K562 (cell line): ENCODE results near the gene LGR6. TPM values are rescaled to one million over a fixed set of nuclear protein-coding genes. Genes with fewer than 3 reads are reported as not detected.

Source experiments
- ATAC-seq: fragments of 200-7000 bp; cut with Tn5 transposase; 3 replicates; pipeline ENCODE4 v1.9.1; 2020; ENCODE audit warnings: moderate library complexity
- BruUV-seq: library from RNA; stranded (reverse); fragments of 400-500 nt; replicated peaks from 2 replicates; lab custom pipeline; 2021; lab: Mats Ljungman, UMichigan
- CTCF ChIA-PET: fragments of 300-600 bp; formaldehyde crosslinking; extraction: SDS; loops from one replicate; lab custom pipeline; 2021; ENCODE audit warnings: low intra/inter-chr PET ratio; lab: Yijun Ruan, JAX
- POLR2A ChIA-PET: fragments of 300-600, 350-650 bp; sonication (Branson Sonifier 250); formaldehyde crosslinking; extraction: SDS; loops from one replicate; lab custom pipeline; 2021; ENCODE audit warnings: antibody characterized with exemption, inconsistent platforms; lab: Yijun Ruan, JAX
- DNase-seq, 4 experiments: peaks; one replicate each; pipeline versions ENCODE4 v3.0.0 to v3.0.0-alpha.2; 2011 to 2018; ENCODE audit warnings: low spot score in 3 of 4, mixed read lengths in 3 of 4; ENCODE audit errors: extremely low read depth in 1 of 4
- FAIRE-seq: peaks from 2 replicates; lab custom pipeline; 2011; peaks lifted over from hg19 to GRCh38; lab: Jason Lieb, UNC
- H2AFZ ChIP-seq: 2 replicates; pipeline ENCODE4 v1.6.0; 2011; ENCODE audit warnings: low read depth, low read length, control low read depth, inconsistent platforms
- H3K27ac ChIP-seq: fragments of 200-600 bp; 3 replicates; pipeline ENCODE4 v1.8.0; 2011; ENCODE audit warnings: low read depth, mild to moderate bottlenecking, control low read depth, inconsistent platforms, low read length, moderate library complexity, mixed read lengths; ENCODE audit errors: extremely low read depth
- H3K27me3 ChIP-seq, 2 experiments: fragments of 300-600 bp in 1 of 2; 2 replicates in 1 of 2; 3 replicates in 1 of 2; pipeline versions ENCODE4 v1.6.0 to v1.8.0; 2011; ENCODE audit warnings: inconsistent platforms in 2 of 2, low read length in 2 of 2, mild to moderate bottlenecking in 1 of 2, mixed read lengths in 1 of 2, moderate library complexity in 1 of 2; ENCODE audit not compliant: control insufficient read depth in 2 of 2, insufficient read depth in 2 of 2
- H3K36me3 ChIP-seq: fragments of 300-600 bp; 3 replicates; pipeline ENCODE4 v1.8.0; 2011; ENCODE audit warnings: mild to moderate bottlenecking, low read length, inconsistent platforms; ENCODE audit not compliant: control insufficient read depth, insufficient read depth
- H3K4me1 ChIP-seq, 2 experiments: fragments of 200-600 bp in 1 of 2; replicated peaks in 1 of 2; 2 replicates in 1 of 2; 3 replicates in 1 of 2; pipeline versions ENCODE4 v1.5.1 to v1.8.0; 2011; ENCODE audit warnings: inconsistent platforms in 2 of 2, low read length in 2 of 2, mild to moderate bottlenecking in 1 of 2, mixed read lengths in 1 of 2, moderate library complexity in 1 of 2; ENCODE audit not compliant: control insufficient read depth in 2 of 2, insufficient read depth in 2 of 2
- H3K4me2 ChIP-seq: 2 replicates; pipeline ENCODE4 v1.6.1; 2011; ENCODE audit warnings: low read length, control low read depth, inconsistent platforms, mixed read lengths; ENCODE audit not compliant: insufficient read depth
- H3K4me3 ChIP-seq: fragments of 200-600 bp; sonication (generic), shearing (Covaris generic); 2 replicates; pipeline ENCODE4 v1.5.1; 2016; ENCODE audit warnings: control low read depth, inconsistent platforms
- H3K79me2 ChIP-seq: fragments of 200-600 bp; 3 replicates; pipeline ENCODE4 v1.8.0; 2011; ENCODE audit warnings: low read length, inconsistent platforms; ENCODE audit not compliant: control insufficient read depth, insufficient read depth
- H3K9ac ChIP-seq, 2 experiments: 2 replicates each; pipeline versions ENCODE4 v1.6.0 to v1.6.1; 2011; ENCODE audit warnings: low read depth in 2 of 2, low read length in 2 of 2, control low read depth in 1 of 2, inconsistent platforms in 1 of 2, mild to moderate bottlenecking in 1 of 2, mixed read lengths in 1 of 2; ENCODE audit not compliant: insufficient read depth in 1 of 2
- H3K9me1 ChIP-seq: one replicate; pipeline ENCODE4 v1.6.0; 2011; ENCODE audit warnings: inconsistent platforms, mild to moderate bottlenecking, low read length, moderate library complexity; ENCODE audit not compliant: control insufficient read depth, insufficient read depth
- H3K9me3 ChIP-seq: replicated peaks from 2 replicates; pipeline ENCODE4 v1.5.1; 2011; ENCODE audit warnings: low read depth, low read length, inconsistent platforms; ENCODE audit not compliant: control insufficient read depth, insufficient read depth
- H4K20me1 ChIP-seq: replicated peaks from 2 replicates; pipeline ENCODE4 v1.6.1; 2011; ENCODE audit warnings: low read length, inconsistent platforms, mixed read lengths; ENCODE audit not compliant: control insufficient read depth, insufficient read depth
- DMBX1 ChIP-seq: fragments of 250-450 bp; sonication (Bioruptor Pico); IDR thresholded peaks from 2 replicates; pipeline ENCODE4 v1.8.0; 2022; ENCODE audit warnings: inconsistent platforms, mild to moderate bottlenecking, moderate library complexity, borderline replicate concordance
- HNRNPL ChIP-seq: fragments of 200-400 bp; formaldehyde crosslinking; IDR thresholded peaks from 2 replicates; pipeline ENCODE4 v1.6.1; 2017; ENCODE audit warnings: low read depth, mild to moderate bottlenecking, low read length
- MTA1 ChIP-seq: fragments of 450-650 bp; IDR thresholded peaks from 2 replicates; pipeline ENCODE4 v1.6.1; 2017; ENCODE audit warnings: borderline replicate concordance
- PCBP2 ChIP-seq: fragments of 200-400 bp; formaldehyde crosslinking; IDR thresholded peaks from 2 replicates; pipeline ENCODE4 v1.6.1; 2018; ENCODE audit warnings: low read length, low read depth, mild to moderate bottlenecking, moderate library complexity; ENCODE audit not compliant: poor library complexity, severe bottlenecking
- ZBTB40 ChIP-seq, 2 experiments: fragments of 450-650 bp in 1 of 2; sonication (generic) in 1 of 2; formaldehyde crosslinking in 1 of 2; IDR thresholded peaks; 2 replicates each; pipeline versions ENCODE4 v1.7.1 to v1.9.0; 2016 to 2022; ENCODE audit warnings: inconsistent platforms in 1 of 2, mild to moderate bottlenecking in 1 of 2, missing genetic modification reagents in 1 of 2
- ZNF146 ChIP-seq: IDR thresholded peaks from one replicate; pipeline ENCODE4 v1.6.1; 2018; ENCODE audit warnings: missing compliant biosample characterization; ENCODE audit not compliant: unreplicated experiment
- WGBS: fragments of 100-300 bp; shearing (Covaris generic); methylation state at CpG from one replicate; pipeline ENCODE4 v1.1.6; 2016; ENCODE audit warnings: low coverage, mixed read lengths; ENCODE audit not compliant: insufficient coverage; ENCODE audit errors: missing lambda C conversion rate; 5-methylcytosine and 5-hydroxymethylcytosine counted together
- in situ Hi-C: fragments of 300-500 bp; cut with MboI; formaldehyde crosslinking; loops from 4 replicates; pipeline ENCODE4 v1.15.0; 2018; ENCODE audit warnings: inconsistent platforms, mixed read lengths
- intact Hi-C: fragments of 100-400 bp; cut with micrococcal nuclease; formaldehyde crosslinking; loops from 2 replicates; pipeline ENCODE4 v1.14.2; 2022
- polyA plus RNA-seq, 8 experiments: library from polyadenylated mRNA; depleted of rRNA in 4 of 8; stranded (reverse) in 5 of 8; unstranded in 3 of 8; fragments of >200 nt; fragmentation: Nextera tagmentation in 2 of 8; fragmentation: Illumina TruSeq in 1 of 8; extraction: Ambion mirVana in 2 of 8; extraction: Trizol in 1 of 8; gene quantifications; 2 replicates each; pipeline versions ENCODE4 v1.2.1 to v1.2.3, GENCODE V29; 2011 to 2014; ENCODE audit warnings: inconsistent platforms in 1 of 8, missing spikeins in 1 of 8
- total RNA-seq, 7 experiments: library from RNA; depleted of rRNA in 6 of 7; stranded (reverse); fragments of >200 nt in 6 of 7; fragmentation: Illumina TruSeq in 2 of 7; extraction: Trizol in 2 of 7; gene quantifications; 2 replicates each; pipeline versions ENCODE4 v1.2.1 to v1.2.3, GENCODE V29; 2011 to 2021; ENCODE audit warnings: low replicate concordance in 1 of 7

Gene LGR6
- total and polyA plus RNA-seq, 9 of the 15 experiments (the other 6 are each of a cell fraction or from before 2014, with no cell fraction given), result 0.01 to 0.54 (median 0.17) TPM; not detected in 1

- Histone ChIP-seq H3K4me3 (no peak overlapping the region), H3K9me1 (no peaks in the 10 kb centered on the region), H3K4me1 (no peaks in the 10 kb centered on the region; a peak in 2 of 5 replicates), H3K4me2 (no peak overlapping the region), H3K27me3 (peaks cover 24 to 49% of the 10 kb centered on the region in 2 experiments), H3K9ac (0 out of 4 replicates have a peak overlapping the region, but pooled peaks of 1 of the 2 experiments have one; percentile 6), H3K36me3 (no peaks in the 10 kb centered on the region), H3K27ac (no peak overlapping the region), H4K20me1 (no peaks in the 10 kb centered on the region), H3K9me3 (no peaks in the 10 kb centered on the region), H3K79me2 (no peaks in the 10 kb centered on the region), H2AFZ (no peak overlapping the region)
- no TSS peak for BruUV-seq
- DNase-seq (no peak), FAIRE-seq (peak; percentile 44), ATAC-seq (peak; percentile 48; the same call in 2 of the 3 replicates)
- WGBS, result 2% methylated on average over 7 of the region's 7 CpGs
- ChIA-PET POLR2A (interaction anchor here (0.6 to 1.0 kb wide), 3 partner anchors 10 to 26 kb away, joined by 3 to 5 read pairs (median 5); no protein-coding TSS in a partner anchor), CTCF (no interaction called here)
- TF ChIP-seq MTA1 (no peak), HNRNPL (no peak), PCBP2 (no peak), DMBX1 (CRISPR knock-in tag) (no peak), ZNF146 (no peak), ZBTB40 (IDR thresholded peaks at IDR 0.05) (no peak), ZBTB40 (CRISPR knock-in tag; IDR thresholded peaks at IDR 0.05) (no peak)
- in situ Hi-C loops, result no loop called here
- intact Hi-C loops, result no loop called here
These were observed 61.7 kb downstream of the LGR6 start for GRCh38 chr1:202255343-202255742.
